Esophagus muscularis mucosa (tissue), 3 donors: ENCODE data around the gene ADH1B.

Source experiments
- POLR2A ChIP-seq: fragments of 450-650 bp; IDR thresholded peaks from one replicate; pipeline ENCODE4 v1.6.1; 2017; ENCODE audit warnings: antibody characterized with exemption, moderate library complexity, mild to moderate bottlenecking, low read depth
- POLR2AphosphoS5 ChIP-seq, 2 donors: sonication (generic); formaldehyde crosslinking; IDR thresholded peaks; one replicate each; pipeline ENCODE4 v1.6.1; 2017; ENCODE audit warnings: antibody characterized with exemption in 2 of 2
- TF ChIP-seq, protein P1 (sequence below), 3 experiments: fragments of 200-600 bp in 2 of 3; fragments of 450-650 bp in 1 of 3; sonication (generic) in 2 of 3; IDR thresholded peaks; one replicate each; pipeline ENCODE4 v1.5.1; 2017 to 2019; ENCODE audit warnings: antibody characterized with exemption in 3 of 3, mild to moderate bottlenecking in 2 of 3, moderate library complexity in 1 of 3

DNA sequence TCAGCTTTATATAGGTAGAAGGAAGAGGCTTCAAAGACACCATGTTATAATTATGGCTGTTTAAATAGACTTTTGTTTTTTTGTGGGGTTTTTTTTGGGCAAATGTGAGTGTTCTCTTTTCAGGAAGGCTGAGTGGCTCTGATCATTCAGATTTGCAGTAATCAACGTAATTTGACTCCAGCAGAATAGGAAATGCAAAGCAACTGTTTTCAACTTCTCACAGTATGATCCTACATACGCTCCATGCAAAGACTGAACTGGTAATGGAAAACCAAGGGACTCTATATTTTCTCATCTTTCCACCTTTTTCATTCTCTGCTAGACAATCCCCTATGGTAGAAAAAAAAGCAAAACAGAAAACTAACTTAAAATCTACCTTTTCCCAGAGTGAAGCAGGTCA, 10.8 kb downstream of the ADH1B start:
- no peak for TF ChIP-seq POLR2A
- TF ChIP-seq, protein P1, sequence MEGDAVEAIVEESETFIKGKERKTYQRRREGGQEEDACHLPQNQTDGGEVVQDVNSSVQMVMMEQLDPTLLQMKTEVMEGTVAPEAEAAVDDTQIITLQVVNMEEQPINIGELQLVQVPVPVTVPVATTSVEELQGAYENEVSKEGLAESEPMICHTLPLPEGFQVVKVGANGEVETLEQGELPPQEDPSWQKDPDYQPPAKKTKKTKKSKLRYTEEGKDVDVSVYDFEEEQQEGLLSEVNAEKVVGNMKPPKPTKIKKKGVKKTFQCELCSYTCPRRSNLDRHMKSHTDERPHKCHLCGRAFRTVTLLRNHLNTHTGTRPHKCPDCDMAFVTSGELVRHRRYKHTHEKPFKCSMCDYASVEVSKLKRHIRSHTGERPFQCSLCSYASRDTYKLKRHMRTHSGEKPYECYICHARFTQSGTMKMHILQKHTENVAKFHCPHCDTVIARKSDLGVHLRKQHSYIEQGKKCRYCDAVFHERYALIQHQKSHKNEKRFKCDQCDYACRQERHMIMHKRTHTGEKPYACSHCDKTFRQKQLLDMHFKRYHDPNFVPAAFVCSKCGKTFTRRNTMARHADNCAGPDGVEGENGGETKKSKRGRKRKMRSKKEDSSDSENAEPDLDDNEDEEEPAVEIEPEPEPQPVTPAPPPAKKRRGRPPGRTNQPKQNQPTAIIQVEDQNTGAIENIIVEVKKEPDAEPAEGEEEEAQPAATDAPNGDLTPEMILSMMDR (IDR thresholded peaks at IDR 0.05), result no peak
- TF ChIP-seq POLR2AphosphoS5 (IDR thresholded peaks at IDR 0.05), result no peak
